Measurements from ENCODE around the gene MIS18A.
"Not testable (repeated sequence)": the region's sequence is repeated elsewhere in the genome, so short reads cannot be mapped to it uniquely, and the experiment has no call there.

The MIS18A gene, protein sequence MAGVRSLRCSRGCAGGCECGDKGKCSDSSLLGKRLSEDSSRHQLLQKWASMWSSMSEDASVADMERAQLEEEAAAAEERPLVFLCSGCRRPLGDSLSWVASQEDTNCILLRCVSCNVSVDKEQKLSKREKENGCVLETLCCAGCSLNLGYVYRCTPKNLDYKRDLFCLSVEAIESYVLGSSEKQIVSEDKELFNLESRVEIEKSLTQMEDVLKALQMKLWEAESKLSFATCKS

DNA sequence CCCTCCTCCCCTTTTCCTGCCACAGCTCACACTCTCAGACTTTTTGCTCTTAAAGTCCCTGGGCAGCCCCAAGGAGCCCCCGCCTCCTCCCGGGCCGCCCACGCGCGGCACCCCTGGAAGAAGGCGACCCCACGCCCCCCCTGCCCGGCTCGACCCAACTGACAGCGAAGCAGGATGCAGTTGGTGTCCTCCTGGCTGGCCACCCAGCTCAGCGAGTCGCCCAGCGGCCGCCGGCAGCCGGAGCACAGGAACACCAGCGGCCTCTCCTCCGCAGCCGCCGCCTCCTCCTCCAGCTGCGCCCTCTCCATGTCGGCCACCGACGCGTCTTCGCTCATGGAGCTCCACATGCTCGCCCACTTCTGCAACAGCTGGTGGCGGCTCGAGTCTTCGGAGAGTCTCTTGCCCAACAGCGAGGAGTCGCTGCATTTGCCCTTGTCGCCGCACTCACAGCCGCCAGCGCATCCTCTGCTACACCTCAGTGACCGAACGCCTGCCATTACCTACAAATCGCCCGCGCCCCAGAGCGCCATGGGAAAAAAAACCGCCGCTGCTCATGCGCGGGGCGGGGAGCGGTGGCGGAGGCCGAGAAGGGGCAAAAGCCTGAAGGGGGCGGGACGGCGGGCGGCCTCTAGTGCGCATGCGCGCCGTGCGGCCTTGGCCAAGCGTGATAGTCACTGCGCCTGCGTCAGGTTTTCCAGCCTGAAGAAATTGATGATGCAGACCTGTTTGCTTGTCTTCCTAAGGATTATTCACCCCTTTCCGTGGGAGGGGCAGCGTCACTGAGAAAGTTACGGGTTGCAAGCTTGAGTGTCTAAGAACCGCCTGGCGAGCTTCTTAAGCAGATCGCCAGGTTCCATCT lies at the start of gene MIS18A:
Gene MIS18A (minus strand): TSS at position 532 of the 859 bp plus-strand sequence. CDS start 35 bp downstream, at position 497.
- DNase-seq (ENCODE audit: low spot score), result peak; percentile 99

DNA sequence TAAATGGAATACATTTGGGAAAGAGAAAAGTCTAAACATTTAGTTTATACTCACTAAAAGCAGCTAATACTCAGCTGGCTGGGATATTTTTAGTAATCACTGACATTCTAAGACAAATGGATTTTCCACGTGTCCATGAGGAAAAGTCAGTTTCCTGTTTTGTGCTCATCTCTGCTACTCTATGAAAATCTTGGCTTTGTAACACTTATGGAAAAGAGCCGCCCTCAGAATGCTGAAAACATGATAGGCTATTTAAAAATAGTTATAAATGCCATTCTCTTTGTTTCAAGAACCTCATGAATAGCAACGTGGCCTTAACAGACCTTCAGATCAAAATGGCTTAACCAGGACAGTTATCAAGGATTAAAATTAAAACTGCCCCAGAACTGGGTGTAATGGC lies 49.7 kb upstream of the MIS18A start:
- DNase-seq (ENCODE audit: low spot score), result no peak

DNA sequence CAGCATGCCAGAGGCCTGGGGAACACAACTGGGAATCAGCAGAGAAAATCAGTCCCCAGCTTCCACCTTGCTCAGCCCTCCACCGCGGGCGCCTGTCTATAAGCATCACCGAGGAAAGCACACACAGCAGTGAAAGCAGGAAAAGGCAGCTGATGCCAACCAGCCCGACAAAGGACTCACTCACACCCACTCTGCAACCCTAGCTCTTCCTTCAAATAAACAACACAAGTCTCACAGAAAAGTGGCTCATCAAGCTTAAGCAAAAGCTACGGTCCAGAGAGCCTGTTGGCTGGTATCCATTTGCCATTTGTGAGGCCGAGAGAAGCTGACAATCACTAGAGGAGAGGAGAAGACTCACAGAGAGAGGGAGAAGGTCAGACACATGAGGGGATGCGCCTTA lies 46.9 kb upstream of the MIS18A start:
- no peak for DNase-seq (ENCODE audit: low spot score)

DNA sequence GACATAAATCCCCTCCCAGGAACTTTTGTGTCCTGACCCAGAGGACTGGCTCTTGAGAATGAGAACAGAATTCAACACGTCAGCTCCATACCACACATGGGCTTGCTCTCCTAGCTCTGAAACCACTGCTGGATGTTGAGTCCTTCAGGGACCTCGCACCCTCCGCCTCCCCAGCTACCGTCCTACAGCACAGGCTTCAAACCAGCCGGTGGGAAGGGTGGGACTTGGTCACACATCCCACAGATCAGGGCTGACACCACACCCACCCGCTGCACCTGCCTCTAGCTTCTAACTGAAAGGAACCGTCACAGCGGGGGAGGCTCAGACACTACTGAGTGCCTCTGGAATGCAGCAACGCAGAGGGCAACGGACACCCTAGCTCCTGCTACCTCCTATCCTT lies 43.8 kb upstream of the MIS18A start:
- no peak for DNase-seq (ENCODE audit: low spot score)

DNA sequence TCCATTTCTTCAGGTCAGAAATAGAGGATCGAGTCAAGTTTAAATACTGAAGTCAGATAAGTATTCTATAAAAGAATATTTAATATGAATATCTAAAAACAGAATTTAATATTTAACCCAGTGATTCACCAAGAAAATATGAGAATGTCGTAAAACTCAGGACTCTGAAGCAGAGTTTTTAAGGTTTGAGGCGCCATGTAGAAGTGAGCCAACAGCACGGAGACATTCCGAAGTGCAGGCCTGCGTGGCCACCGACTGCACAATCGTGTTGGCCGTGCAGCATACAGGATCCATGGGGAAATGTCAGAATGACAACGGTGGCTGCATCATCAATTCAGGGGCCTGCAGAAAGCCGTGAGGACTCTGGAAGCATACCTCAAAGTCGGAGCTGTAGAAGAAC lies 43.3 kb upstream of the MIS18A start:
- DNase-seq (ENCODE audit: low spot score), result no peak

DNA sequence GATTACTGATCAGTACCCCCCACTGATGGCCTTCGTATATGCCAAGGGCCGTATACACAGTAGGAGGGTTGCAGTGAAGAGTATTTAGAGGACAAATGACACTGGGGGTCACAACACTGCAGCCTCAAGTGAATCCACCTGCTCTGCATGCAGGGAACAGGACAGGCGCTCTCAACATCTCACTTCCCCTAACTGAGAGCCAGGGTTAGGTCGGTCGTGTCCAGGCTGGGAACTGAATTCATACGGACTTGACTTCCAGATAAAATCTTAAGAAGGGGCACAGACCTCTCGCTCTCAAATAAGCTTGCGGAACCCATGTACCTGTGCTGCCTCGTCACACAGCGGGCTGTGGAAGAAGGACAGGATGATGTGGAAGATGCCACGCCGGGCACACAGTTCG lies 42.6 kb upstream of the MIS18A start:
- no peak for DNase-seq (ENCODE audit: low spot score)

DNA sequence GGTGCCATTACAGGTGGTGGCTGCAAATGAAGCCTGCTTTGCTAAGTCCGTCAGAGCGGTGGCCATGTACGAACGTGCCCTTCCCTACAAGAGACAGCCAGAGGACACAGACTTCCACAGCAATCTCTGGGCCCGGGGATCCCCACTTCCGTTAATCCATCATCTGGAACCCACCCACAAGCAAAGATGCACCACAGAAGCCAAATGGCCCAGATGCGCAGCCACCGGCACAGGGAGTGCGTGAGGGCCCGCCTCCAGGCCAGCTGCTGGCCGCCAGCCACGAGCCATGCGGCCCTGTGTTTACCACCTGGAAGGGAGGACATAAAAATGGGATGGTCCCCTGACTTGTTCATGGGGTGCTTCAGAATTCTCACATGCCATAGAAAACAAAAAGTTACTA lies 41.9 kb upstream of the MIS18A start:
- no peak for DNase-seq (ENCODE audit: low spot score)

DNA sequence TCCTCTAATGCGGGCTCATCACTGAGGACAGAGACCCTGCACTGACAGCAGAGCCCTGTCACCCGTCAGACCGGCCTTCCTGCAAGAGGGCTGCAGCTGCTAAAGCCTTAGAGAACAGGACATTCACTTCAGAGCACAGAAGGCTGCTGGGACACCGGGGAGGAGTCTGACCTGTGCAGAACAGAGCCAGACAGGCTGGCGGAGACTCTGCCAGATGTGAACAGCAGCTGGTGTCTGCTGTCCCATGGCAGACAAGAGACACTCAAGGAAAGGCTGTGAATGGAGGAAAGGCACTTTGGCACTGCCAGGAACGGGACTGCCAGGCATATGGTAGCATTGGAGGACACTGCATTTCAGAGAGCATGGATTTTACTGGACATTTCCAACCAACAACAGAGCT lies 41.2 kb upstream of the MIS18A start:
- no peak for DNase-seq (ENCODE audit: low spot score)

DNA sequence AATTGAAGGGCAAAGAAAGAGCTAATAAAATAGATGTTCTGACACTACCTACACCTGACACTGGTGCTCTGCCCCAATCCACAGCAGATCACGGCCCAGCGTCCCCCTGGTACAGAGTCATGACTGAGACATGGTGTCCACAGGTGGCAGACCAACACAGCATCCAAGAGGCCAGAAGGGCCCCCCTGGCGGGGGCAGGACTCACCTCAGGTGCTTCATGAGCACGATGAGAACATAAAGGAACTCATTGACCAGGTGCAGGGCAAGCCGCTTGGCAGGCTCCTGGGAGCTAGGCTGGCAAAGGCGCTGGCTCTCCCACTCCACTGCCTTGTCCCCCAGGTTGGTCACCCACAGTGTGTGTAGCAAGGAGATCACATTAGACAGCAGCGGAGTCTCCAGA lies 40.2 kb upstream of the MIS18A start:
- DNase-seq (ENCODE audit: low spot score), result no peak

DNA sequence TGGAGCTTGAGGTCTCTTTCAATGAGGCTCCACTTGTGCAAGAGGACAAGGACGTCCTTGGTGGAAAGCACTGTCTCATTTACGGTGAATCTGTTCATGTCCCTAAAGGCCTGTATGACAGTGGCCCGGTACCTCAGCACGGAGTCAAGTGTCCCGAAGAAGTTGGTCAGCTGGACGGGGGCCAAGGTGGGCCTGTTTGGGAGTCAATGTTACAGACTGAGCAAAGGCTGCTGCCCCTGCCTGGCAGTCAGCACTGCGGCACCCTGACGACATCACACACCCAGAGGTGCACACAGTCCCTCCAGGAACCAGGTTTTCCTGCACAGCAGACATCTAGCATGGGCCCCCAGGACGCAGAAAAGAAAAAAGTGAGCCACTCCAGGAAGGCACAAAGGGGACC lies 38.9 kb upstream of the MIS18A start:
- no peak for DNase-seq (ENCODE audit: low spot score)

DNA sequence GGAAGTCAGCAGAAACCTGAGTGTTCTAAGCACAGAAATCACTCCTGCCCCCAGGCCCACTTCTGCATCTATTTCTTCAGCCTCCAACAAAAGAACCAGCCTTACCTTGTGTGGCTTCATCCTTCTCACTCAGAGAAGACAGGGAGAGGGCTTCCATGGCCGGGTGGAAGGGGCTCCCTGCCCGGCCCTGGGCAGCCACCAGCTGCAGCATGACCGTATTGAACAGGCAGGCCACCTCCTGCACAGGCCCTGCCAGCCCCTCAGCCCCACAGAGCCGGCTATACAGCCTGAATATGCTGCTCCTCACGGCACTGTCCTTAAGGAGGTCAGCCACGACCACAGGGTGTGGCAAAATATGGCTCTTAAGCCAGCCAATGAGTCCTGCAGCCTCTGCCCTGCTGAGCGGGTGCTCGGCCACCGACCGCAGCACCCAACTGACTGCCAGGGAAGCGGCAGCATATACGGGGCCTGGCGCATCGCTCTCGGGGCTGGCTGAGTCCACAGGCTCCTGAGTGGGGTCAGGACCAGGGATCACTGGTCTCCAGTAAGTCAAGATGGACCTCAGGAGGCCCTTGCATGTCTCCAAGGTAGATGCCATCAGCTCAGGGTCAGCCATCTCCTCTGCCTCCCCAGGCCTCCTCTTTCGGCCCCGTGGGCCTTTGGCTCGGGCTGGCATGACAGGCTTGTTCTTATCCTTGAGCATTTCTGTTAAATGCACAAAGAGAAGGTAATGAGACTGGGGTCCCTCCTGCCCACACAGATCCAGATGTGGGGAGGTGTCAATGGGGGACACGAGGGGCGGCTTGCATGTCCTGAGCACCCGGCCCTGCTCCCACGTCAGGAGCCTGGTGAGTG lies 37.7 kb upstream of the MIS18A start:
- DNase-seq (ENCODE audit: low spot score), result no peak

DNA sequence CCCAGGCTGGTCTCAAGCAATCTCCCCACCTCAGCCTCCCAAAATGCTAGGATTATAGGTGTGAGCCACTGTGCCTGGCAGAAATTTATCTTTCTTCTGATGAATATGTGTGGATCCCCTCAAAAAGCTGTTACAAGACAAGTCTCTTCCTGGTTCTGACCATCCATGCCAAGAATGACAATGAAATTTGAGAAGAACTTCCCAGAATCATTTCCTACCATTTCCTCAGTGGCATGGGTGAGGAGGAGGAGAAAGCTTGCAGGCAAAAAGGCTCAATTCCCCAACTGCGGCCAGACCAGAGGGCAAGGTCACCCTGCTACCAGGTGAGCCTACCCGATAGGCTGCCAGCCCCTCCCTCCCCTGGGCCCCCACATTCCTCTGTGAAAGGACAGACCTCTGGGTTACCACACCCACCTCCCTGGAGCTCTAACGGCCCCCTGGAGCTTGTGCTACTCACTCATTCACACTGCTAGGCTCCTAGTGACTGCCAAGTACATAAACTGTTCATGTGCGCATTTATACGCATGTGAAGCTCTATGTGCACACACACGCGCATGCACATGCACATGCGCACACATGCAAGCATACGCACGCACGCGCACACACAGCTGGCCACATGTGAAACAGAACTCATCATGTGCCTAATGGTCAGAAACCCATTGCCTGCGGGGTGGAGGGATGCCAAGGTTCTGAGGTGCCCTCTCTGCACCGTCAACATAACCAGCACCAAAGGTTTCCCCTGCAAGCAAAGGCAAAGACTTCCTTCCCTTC lies 36.8 kb upstream of the MIS18A start:
- no peak for DNase-seq (ENCODE audit: low spot score)

DNA sequence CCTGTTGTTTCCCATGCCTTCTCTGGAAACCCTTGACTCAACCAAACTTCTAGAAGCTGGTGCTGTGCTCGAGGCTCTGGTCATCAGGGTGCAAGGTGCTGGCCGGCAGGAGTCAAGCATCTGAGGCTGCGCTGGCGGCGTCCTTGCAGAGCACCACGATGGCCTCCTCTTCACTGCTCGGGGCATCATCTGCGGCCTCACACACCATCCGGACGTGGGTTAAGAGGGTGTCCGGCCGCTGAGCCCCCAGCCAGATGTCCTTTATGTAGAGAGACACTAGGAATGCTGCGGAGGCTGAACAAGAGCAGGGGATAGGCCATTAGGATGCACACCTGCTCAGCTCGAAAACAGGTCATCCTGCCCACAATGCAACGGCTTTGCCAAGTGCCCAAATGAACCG lies 36.0 kb upstream of the MIS18A start:
- no peak for DNase-seq (ENCODE audit: low spot score)

DNA sequence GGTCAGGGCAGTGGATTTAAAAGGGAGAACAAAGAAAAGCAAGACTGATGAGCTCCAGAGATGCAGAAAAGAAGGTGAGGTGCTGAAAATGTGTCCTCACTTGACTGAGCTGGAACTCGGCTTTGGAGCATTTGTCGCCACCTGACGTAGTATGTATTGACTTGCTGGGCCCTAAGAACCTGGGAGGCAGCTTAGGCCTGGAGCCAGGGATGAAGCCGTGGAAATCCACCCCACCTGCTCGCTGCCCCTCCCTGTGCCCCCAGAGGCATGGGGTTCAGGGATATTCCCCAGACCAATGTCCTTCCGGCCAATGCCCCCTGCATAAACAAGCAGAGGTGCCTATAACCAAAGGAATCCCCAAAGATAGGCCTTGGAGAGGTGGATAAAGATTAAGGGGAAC lies 34.1 kb upstream of the MIS18A start:
- no peak for DNase-seq (ENCODE audit: low spot score)

DNA sequence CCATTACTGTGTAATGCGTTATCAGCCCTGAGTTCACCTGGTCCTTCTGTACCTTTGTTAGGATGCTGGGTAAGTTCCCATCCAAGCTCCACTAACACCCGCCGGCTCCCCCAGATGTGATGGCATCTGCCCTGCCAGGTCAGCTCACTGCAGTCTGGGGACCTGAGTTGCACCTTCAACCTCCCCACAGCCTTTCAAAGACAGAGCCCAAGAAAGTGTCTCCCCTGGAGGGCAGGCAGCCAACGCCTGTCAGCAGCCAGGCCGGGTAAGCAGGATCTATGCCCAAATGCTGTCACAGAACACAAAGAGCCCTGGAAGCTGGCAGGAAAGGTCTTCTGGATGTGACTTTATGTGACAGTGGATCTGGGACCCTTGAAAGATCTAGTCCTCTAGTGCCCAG lies 33.5 kb upstream of the MIS18A start:
- DNase-seq (ENCODE audit: low spot score), result no peak

DNA sequence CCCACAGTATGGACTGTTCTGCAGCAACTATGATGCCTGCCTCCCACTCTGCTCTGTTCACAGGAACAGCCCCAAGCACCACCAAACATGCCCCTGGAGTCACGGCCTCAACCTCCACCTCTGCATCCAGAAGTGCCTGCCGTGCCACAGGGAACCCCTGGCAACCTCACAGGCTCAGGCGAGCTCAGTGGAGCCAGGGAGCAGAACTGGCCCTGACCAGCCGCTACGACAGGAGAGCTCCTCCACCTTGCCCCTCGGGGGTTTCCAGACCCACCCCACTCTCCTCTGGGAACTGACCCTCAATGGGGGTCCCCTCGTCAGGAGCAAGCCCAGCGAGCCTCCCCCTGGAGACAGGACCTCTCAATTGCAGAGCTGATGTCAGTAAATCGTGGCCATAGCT lies 32.8 kb upstream of the MIS18A start:
- DNase-seq (ENCODE audit: low spot score), result no peak

DNA sequence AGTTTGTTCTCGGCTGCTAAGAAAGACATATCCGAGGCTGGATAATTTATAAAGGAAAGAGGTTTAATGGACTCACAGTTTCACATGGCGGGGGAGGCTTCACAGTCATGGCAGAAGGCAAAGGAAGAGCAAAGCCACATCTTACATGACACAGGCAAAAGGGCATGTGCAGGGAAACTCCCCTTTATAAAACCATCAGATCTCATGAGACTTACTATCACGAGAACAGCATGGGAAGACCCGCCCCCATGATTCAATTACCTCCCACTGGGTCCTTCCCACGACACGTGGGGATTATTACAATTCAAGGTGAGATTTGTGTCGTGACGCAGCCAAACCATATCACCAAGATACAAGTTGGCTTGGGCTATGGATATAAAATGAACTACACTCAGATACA lies 32.1 kb upstream of the MIS18A start:
- DNase-seq (ENCODE audit: low spot score), result not testable (repeated sequence)

DNA sequence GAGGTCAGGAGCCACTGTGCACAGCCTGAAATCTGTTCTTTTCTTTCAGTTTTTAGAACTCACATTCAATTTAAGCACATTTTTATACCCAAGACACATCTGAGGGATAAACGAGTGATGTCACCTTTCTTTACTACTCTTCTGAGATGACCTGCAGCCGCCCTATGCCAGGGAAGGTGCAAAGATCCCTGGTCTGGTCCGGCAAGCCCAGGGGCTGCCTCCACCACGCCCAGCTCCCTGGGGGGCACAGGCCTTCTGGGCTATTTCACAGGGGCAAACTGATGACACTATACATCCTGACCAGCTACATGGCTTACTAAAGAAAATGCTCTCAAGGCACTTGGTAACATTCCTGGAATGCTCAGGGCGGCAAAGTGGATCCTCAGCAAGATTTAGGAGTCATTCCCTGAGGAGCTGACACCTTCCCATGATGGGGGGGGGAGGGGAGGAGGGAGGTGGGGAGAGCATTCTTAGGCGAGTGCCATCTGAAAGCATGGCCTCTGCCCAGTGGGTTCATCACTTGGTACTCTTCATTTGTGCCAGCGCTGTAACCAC lies 31.1 kb upstream of the MIS18A start:
- no peak for DNase-seq (ENCODE audit: low spot score)

DNA sequence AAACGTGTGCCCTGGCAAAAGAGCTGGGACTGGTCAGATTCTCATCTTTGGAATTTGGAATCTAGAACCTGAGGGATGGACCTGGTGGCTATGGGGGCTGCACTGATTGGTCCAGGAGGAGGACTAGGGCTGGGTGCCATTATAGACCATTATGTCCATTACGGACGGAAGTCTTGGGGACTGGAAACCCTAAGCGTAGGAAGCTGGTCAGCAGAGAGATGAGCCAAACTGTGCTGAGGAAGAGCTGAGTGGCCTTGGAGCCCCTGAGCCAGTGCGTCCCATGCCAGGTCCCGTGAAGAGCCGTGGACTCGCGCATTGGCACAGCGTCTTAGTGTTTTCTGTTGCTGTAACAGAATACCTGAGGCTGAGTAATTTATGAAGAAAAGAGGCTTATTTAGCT lies 29.8 kb upstream of the MIS18A start:
- no peak for DNase-seq (ENCODE audit: low spot score)

DNA sequence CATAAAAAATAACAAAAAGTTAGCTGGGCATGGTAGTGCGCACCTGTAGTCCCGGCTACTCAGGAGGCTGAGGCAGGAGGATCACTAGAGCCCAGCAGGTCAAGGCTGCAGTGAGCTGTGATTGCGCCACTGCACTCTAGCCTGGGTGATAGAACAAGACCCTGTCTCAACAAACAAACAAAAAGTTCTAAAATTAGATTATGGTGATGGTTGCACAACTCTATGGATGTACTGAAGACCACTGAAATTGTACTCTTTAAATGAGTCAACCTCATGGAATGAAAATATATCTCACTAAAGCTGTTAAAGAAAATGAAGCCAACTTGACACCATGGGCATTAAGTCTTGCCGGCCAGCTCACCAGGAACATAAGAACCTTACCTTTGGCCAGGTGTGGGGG lies 28.9 kb upstream of the MIS18A start:
- DNase-seq (ENCODE audit: low spot score), result no peak

DNA sequence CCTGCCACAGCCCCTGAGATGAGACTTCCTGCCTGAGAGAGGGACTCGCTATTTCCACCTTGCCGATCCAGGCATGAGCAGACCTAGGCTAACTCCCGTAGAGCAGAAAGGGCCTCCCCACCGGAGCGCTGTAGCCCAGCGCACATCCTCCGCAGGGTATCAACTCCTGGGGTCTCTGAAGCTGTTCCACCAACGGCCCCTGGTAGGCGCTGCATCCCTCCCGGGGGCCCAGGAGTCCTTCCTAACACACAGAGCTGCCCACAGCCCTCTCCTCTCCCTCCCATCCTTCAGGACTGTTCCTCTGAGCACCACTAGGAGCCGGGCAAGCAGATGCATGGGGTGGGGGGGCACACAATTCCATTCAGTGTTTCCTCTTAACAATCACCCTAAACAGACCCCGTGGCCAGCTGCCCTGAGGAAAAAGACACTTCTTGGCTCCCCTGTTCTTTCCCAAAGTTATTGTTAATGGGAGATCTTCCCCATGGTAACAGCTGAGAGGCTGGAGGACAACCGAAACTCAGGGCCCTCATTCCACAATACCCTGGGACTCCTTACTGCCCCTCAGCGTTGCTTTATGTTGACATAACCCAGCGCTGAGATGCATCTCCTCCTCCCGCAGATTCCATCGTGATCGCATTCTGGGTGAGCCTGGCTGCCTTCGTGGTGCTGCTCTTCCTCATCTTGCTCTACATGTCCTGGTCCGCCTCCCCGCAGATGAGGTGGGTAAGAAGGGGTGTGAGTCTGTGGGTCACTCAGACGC lies 27.4 kb upstream of the MIS18A start:
- no peak for DNase-seq (ENCODE audit: low spot score)

All from AG08396 (cell line).